T-helper 2 cell (primary cell): Measurements from ENCODE around the gene PPM1G.
A peak's percentile ranks its signal among the peaks of the same experiment; 100 is the strongest.
"Not testable (repeated sequence)": the region's sequence is repeated elsewhere in the genome, so short reads cannot be mapped to it uniquely, and the experiment has no call there.

ENCODE experiments used
- DNase-seq, 5 experiments: peaks; one replicate each; pipeline versions ENCODE4 v3.0.0 to v3.0.0-alpha.2; 2012 to 2022

Gene PPM1G

GRCh38 chr2:27375513-27376099, 33.8 kb downstream of the PPM1G start:
- DNase-seq: no peak

- no peak for DNase-seq
Measured at GRCh38 chr2:27373567-27373966, 35.8 kb downstream of the PPM1G start.

GRCh38 chr2:27372937-27373336, 36.5 kb downstream of the PPM1G start:
- peak in 1 of 5 experiments; percentile 33 for DNase-seq

- DNase-seq: peak in 1 of 5 experiments; percentile 49
Measured at GRCh38 chr2:27370816-27371620, 38.4 kb downstream of the PPM1G start.

GRCh38 chr2:27370026-27370815, 39.2 kb downstream of the PPM1G start, which contains the start of the genes EIF2B4 and SNX17:
TSS of gene EIF2B4 (minus strand) at chr2:27370338. CDS start at chr2:27370314, 24 bp downstream.
TSS of gene SNX17 (plus strand) at chr2:27370616. CDS start at chr2:27370744, 128 bp downstream.
- peak; percentile 97 to 100 (median 99) for DNase-seq

- DNase-seq: no peak
Measured at GRCh38 chr2:27369471-27370025, 39.8 kb downstream of the PPM1G start.

GRCh38 chr2:27363933-27364332, 45.5 kb downstream of the PPM1G start:
- DNase-seq: no peak

- no peak for DNase-seq
Measured at GRCh38 chr2:27362678-27363420, 46.5 kb downstream of the PPM1G start.

- DNase-seq: peak; percentile 75 to 97 (median 88)
Measured at GRCh38 chr2:27356382-27357181, 52.8 kb downstream of the PPM1G start, which contains the start of gene GTF3C2. TSS of gene GTF3C2 (minus strand) at chr2:27356764. CDS start at chr2:27343554, 13,210 bp downstream.

GRCh38 chr2:27356056-27356381, 53.4 kb downstream of the PPM1G start:
- no peak for DNase-seq

- no peak for DNase-seq
Measured at GRCh38 chr2:27354597-27354927, 54.8 kb downstream of the PPM1G start.

GRCh38 chr2:27353762-27354596, 55.4 kb downstream of the PPM1G start:
- no peak for DNase-seq

GRCh38 chr2:27353386-27353761, 56.0 kb downstream of the PPM1G start:
- DNase-seq: not testable (repeated sequence)

- peak in 2 of 5 experiments; percentile 10 to 88 for DNase-seq
Measured at GRCh38 chr2:27351802-27352598, 57.4 kb downstream of the PPM1G start.

GRCh38 chr2:27350106-27350693, 59.2 kb downstream of the PPM1G start:
- DNase-seq: no peak

- no peak for DNase-seq
Measured at GRCh38 chr2:27347641-27348040, 61.8 kb downstream of the PPM1G start.

GRCh38 chr2:27336173-27336572, 73.2 kb downstream of the PPM1G start:
- DNase-seq: no peak

- DNase-seq: no peak
Measured at GRCh38 chr2:27335311-27335710, 74.1 kb downstream of the PPM1G start.
